GM12864 (cell line): ENCODE measurements around the gene DNAJA4.

Experiments used
- DNase-seq: peaks from one replicate; pipeline ENCODE4 v3.0.0-alpha.2; 2011; ENCODE audit warnings: low read depth
- H3K4me3 ChIP-seq: 2 replicates; pipeline ENCODE4 v1.5.1; 2011; ENCODE audit warnings: mild to moderate bottlenecking, low read depth, low read length, control low read depth
- TF ChIP-seq, protein P1 (sequence below): IDR thresholded peaks from 2 replicates; pipeline ENCODE4 v1.5.1; 2011; ENCODE audit warnings: low read depth, mild to moderate bottlenecking, moderate library complexity, low read length, control low read depth, inconsistent platforms; ENCODE audit errors: missing control alignments

The DNAJA4 gene

DNA sequence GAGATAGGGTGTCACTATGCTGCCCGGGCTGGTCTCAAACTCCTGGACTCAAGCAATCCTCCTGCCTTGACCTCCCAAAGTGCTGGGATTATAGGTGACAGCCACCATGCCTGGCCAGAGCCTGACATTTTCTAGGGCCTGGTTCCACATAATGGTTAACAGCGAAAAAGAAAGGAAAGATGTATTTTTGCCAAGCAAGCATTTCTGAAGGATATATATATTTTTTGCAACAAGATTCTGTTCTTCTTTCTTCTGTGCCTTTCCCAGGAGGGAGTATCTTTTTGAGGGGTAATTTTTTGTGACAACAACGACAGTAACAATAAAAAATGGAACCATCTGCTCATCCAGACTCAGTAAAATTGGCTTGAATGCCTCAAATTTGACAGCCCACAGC lies 8.3 kb upstream of the DNAJA4 start:
- TF ChIP-seq, protein P1, sequence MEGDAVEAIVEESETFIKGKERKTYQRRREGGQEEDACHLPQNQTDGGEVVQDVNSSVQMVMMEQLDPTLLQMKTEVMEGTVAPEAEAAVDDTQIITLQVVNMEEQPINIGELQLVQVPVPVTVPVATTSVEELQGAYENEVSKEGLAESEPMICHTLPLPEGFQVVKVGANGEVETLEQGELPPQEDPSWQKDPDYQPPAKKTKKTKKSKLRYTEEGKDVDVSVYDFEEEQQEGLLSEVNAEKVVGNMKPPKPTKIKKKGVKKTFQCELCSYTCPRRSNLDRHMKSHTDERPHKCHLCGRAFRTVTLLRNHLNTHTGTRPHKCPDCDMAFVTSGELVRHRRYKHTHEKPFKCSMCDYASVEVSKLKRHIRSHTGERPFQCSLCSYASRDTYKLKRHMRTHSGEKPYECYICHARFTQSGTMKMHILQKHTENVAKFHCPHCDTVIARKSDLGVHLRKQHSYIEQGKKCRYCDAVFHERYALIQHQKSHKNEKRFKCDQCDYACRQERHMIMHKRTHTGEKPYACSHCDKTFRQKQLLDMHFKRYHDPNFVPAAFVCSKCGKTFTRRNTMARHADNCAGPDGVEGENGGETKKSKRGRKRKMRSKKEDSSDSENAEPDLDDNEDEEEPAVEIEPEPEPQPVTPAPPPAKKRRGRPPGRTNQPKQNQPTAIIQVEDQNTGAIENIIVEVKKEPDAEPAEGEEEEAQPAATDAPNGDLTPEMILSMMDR: no peak
- H3K4me3 ChIP-seq: no peak overlapping the region

DNA sequence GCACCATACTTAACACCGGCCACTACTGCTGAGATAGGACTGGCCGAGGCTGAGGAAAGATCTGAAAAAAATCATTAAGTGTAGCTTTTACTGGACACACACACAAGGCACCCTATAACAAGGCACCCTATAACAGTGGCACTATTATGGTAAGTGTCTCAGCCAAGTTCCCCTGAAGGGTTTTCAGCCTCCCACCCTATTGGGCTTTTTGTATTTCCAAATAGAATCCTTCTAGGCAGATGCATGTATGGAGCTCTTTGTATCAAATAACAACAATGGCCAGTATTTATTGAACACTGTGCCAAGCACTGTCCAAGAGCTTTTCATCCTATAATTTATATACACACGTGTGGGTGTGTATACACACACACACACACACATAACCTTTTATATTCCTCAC lies 6.7 kb upstream of the DNAJA4 start:
- DNase-seq: no peak
- TF ChIP-seq, protein P1: no peak
- H3K4me3 ChIP-seq: no peak overlapping the region

More for the DNA sequence above, 8.3 kb upstream of the DNAJA4 start:
- no peak for DNase-seq

DNA sequence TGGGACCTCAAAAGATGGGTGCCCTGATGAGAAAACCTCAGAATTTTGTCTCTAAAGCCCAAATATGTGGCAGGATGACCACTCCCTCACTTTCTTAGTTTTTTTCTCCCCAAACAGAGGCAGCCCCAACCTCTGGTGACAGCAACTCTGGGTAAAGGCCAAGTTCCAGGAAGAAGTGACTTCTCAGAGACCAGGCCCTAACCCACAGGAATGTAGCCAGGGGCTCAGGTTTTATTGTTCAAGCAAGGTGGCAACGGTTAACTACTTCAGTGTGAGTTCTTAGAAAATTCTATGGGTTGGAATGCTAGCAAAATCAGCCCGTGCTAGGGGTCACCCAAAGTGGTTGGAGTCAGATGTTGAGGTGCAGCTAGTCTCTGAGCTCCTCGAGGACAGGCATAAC lies 5.1 kb upstream of the DNAJA4 start:
- TF ChIP-seq, protein P1: no peak
- H3K4me3 ChIP-seq: no peak overlapping the region

DNA sequence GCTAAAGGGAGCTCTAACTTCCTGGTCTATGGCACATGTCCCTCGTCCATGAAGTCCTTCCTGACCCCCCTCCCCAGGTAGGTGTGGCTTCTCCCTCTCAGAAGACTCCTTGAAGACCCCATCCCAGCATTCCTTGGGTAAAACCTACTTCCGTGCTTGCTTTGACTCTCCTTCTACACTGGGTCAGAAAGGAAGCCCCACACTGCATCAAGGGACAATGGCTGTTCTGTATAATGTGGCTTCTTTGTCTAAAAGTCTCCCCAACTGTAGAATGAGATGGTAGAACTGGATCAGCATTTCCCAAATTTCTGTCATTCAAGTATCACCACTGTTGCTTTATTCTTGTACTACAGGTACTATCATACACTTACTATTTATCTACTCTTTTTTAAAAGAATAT lies 3.9 kb upstream of the DNAJA4 start:
- no peak overlapping the region for H3K4me3 ChIP-seq
- no peak for DNase-seq
- TF ChIP-seq, protein P1: no peak

More for the DNA sequence above, 5.1 kb upstream of the DNAJA4 start:
- DNase-seq: no peak

DNA sequence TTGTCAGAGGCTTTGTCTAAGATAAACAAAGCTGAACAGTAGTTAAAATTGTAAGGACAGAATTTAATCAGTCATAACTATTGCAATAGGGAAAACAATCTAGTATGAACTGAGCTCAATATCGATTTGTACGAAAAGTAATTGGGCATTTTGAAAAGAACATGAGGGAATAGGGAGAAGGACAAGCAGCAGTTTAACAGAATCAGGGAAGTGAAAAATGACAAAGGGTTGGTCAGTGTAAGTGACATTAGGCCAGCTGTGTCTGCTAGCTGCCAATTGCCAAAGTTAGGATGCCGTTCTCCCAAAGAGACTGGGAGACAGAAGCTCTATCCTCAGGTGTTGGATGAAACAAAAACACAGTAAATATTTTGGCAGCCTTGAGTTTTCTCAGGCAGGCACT lies 3.3 kb upstream of the DNAJA4 start:
- no peak overlapping the region for H3K4me3 ChIP-seq
- DNase-seq: no peak
- TF ChIP-seq, protein P1: no peak

DNA sequence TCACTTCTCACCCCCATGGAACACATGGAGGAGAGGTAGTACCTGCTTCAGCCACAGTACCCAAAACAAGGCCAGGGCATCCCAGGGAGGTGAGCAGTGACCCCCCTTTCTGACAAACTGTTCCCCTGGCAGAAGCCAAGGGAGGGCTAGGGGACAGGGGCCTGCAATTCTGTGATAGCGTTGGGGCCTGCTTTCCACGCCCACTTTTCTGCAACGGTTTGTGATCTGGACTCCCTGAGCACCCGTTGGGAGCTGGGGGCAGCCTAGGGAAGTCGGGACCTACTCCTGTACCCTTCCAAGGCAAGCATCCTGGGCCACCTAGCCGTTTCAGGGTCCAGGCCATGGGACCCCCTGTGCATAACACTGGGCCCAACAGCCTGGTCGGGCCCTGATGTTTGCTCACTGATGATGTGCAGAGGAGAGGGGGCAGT lies 996 bp upstream of the DNAJA4 start:
- DNase-seq: no peak
- TF ChIP-seq, protein P1: peak; percentile 6
- no peak overlapping the region for H3K4me3 ChIP-seq

DNA sequence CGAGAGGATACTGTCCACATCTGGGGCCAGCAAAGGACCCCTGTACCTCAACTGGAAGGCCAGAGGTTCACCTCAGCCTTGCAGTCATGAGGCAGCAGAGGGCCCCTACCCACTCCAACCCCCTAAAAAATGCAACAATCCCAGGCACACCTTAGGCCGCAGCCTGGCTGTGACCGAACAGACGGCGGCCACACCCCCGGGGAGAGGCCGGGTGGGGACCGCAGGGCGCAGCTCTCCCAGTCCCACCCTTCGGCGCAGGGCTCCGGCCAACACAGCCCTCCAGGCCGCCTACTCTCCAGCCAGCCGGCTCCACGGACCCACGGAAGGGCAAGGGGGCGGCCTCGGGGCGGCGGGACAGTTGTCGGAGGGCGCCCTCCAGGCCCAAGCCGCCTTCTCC lies 457 bp upstream of the DNAJA4 start:
- TF ChIP-seq, protein P1: no peak
- DNase-seq: no peak
- H3K4me3 ChIP-seq: peak overlapping the region; percentile 79
